Coronary artery (tissue), 2 donors: ENCODE data around the gene KLK14.

Experiments used
- DNase-seq: peaks from one replicate; pipeline ENCODE4 v3.0.0-alpha.2; 2017; ENCODE audit warnings: low spot score
- H3K27ac ChIP-seq, 2 donors: fragments of 200-600 bp; sonication (generic); one replicate each; pipeline ENCODE4 v1.5.1; 2016 to 2019
- H3K4me3 ChIP-seq: fragments of 200-600 bp; sonication (generic); 2 replicates; pipeline ENCODE4 v1.5.1; 2016; ENCODE audit warnings: mild to moderate bottlenecking, moderate library complexity
- TF ChIP-seq, protein P1 (sequence below): fragments of 200-600 bp; sonication (generic); IDR thresholded peaks from one replicate; pipeline ENCODE4 v1.5.1; 2019; ENCODE audit warnings: antibody characterized with exemption

Gene KLK14

DNA sequence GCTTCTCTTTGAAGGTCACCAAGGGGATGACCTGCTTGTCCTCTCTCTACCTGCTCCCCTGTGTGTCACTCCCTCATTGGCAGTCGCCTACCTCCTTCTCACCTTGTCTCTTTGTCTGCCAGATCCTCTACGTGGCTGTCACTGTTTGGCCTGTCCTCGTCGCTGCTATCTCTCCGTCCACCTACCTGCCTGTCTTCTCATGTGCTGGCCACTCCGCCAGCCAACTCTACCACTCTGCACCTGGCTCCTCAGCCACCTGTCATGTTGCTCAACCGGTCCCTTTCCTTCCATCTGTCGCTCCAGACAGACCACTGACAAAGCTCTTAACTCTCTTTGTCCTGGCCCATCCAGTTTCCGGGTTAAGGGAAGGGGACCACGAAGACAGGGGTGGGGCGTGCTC, 48.0 kb downstream of the KLK14 start, which contains the start of gene KLK12:
KLK12 (minus strand) TSS at position 299 of the 400 bp plus-strand sequence. CDS start 381 bp downstream, outside the sequence.
- DNase-seq: no peak
- Histone ChIP-seq H3K4me3 (no peak within 1 kb of the TSS), H3K27ac (no peak within 1 kb of the TSS)
- TF ChIP-seq, protein P1, sequence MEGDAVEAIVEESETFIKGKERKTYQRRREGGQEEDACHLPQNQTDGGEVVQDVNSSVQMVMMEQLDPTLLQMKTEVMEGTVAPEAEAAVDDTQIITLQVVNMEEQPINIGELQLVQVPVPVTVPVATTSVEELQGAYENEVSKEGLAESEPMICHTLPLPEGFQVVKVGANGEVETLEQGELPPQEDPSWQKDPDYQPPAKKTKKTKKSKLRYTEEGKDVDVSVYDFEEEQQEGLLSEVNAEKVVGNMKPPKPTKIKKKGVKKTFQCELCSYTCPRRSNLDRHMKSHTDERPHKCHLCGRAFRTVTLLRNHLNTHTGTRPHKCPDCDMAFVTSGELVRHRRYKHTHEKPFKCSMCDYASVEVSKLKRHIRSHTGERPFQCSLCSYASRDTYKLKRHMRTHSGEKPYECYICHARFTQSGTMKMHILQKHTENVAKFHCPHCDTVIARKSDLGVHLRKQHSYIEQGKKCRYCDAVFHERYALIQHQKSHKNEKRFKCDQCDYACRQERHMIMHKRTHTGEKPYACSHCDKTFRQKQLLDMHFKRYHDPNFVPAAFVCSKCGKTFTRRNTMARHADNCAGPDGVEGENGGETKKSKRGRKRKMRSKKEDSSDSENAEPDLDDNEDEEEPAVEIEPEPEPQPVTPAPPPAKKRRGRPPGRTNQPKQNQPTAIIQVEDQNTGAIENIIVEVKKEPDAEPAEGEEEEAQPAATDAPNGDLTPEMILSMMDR: no peak

DNA sequence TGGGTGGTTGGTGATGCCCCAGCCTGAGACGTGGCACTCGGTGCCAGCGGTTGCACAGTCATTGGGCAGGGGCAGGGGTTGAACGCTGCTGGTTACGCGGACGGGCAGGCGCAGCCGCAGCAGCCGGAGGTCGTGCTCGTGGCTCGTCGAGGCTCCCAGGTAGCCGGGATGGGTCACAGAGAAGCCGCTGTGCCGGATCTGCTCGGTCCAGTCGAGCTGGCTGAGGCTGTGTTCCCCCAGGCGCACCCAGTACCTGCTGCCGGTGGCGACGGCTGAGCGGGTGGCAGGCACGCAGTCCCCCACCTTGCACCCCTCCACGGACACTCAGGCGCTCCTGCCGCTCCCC, 50.8 kb downstream of the KLK14 start:
- H3K4me3 ChIP-seq: no peak overlapping the region
- peak; percentile 41 for DNase-seq
- TF ChIP-seq, protein P1: no peak

DNA sequence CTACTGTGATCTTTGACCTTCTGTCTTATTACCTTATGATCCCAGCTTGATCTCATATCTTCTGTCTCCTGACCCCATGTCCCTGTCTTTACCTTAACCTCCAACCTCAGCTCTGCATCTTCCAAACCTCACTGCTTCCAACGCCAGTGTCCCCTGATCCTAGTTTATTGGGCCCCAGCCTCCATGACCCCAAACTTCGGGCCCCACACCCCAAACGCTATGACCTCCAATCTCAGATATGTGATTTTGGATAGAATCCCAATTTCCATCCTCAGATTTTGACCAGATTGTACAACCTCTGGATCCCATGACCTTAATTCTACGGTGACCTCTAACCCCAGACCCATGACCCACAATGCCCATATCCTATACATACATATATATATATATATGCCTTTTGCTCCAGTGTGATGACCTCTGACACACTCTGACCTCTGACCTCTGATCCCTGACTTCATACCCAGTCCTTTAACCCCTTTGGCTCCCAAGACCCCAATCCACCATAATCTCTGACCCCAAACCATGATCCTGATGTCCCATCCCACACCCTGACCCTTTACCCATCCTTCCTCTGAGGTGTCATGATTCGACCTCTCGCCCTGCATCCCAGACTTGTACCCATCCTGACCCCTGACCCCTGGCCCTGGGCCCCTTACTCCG, 51.3 kb downstream of the KLK14 start:
- H3K4me3 ChIP-seq: no peak overlapping the region
- no peak overlapping the region for H3K27ac ChIP-seq
- DNase-seq: no peak
- TF ChIP-seq, protein P1: no peak

More for the DNA sequence above, 50.8 kb downstream of the KLK14 start:
- H3K27ac ChIP-seq: no peak overlapping the region

DNA sequence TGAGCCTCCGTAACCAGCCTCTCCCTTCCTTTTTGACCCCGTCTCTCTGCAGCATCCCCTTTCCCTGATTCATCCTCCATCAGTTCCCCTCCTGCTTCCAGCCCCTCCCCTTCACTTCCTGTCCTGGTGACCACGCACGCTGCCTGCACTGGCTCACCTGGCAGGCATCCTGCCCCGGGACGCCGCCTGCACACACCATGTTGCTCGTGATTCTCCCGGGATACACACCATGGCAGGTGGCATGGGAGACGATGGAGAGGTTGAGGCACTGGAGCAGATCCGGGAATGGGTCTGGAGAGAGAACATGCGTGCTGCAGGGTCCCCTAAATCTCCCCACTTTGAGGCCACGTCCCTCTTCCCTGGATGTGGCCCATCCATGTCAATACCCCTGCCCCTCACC, 52.1 kb downstream of the KLK14 start:
- DNase-seq: peak; percentile 28

DNA sequence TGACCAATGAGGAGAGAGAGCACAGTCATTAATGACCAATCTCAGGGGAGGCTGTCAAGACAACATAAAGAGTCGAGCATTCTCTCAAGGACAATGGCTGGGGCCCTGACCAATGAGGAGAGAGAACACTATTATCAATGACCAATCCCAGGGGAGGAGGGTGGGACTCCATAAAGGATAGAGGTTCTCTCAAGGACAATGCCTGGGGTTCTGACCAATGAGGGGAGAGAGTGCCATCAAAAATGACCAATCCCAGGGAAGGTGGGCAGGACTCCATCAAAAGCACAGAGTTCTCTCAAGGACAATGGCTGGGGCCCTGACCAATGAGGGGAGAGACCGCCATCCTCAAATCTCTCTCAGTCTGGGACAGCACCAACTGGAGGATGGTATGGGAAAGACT, 53.0 kb downstream of the KLK14 start:
- DNase-seq: peak; percentile 3
- no peak overlapping the region for H3K27ac ChIP-seq
- no peak overlapping the region for H3K4me3 ChIP-seq
- TF ChIP-seq, protein P1: no peak

More for the DNA sequence above, 52.1 kb downstream of the KLK14 start:
- H3K27ac ChIP-seq: no peak overlapping the region
- no peak overlapping the region for H3K4me3 ChIP-seq
- TF ChIP-seq, protein P1: no peak
